ENCODE results near the gene PMAIP1. TPM values are rescaled to one million over a fixed set of nuclear protein-coding genes. Genes with fewer than 3 reads are reported as not detected.
"Not testable (repeated sequence)": the region's sequence is repeated elsewhere in the genome, so short reads cannot be mapped to it uniquely, and the experiment has no call there.

PMAIP1 gene
- total and polyA plus RNA-seq, 4 experiments from 2014 or later = 6.7 to 39.6 (median 9.0) TPM

GRCh38 chr18:59885579-59886163 is 14.1 kb upstream of the PMAIP1 start:
- peak in 2 of 5 donors; percentile 11 to 60 for DNase-seq
- ChIA-PET POLR2A (ENCODE audit: partially characterized antibody) (interaction anchor here (1.2 to 2.0 kb wide), 2 partner anchors 13 to 15 kb away, joined by 5 to 10 read pairs; partner anchors contain the start of gene PMAIP1), CTCF (ENCODE audit: partially characterized antibody) (no interaction called here)
- Histone ChIP-seq H3K4me1 (ENCODE audit: insufficient read depth, low read length) (peaks cover 23% of the 10 kb centered on the region), H3K9me3 (ENCODE audit: control insufficient read depth in 1 of 2, low read length in 2 of 2) (no peaks in the 10 kb centered on the region), H3K27me3 (ENCODE audit: insufficient read depth, low read length) (no peaks in the 10 kb centered on the region), H3K4me3 (ENCODE audit: low read length in 2 of 2) (no peak overlapping the region), H3K36me3 (ENCODE audit: insufficient read depth, low read length) (no peaks in the 10 kb centered on the region), H3K27ac (ENCODE audit: low read depth, low read length) (no peak overlapping the region)
- peak overlapping the region in 5 of 8 donors; percentile 4 to 74 (median 55) for H3K4me3 Mint-ChIP-seq
- H3K9me3 Mint-ChIP-seq = peaks cover 0 to 3% (median 0%) of the 10 kb centered on the region in 8 donors
- H3K27ac Mint-ChIP-seq = peak overlapping the region in 6 of 7 donors; percentile 30 to 83 (median 66)
- no peaks in the 10 kb centered on the region for H3K27me3 Mint-ChIP-seq
- peaks cover 17 to 39% (median 28%) of the 10 kb centered on the region in 4 donors for H3K4me1 Mint-ChIP-seq
- intact Hi-C loops (cut with micrococcal nuclease) = loop anchor here (2.0 kb wide), 1 partner anchor 19 kb away; no protein-coding TSS in a partner anchor
- H3K36me3 Mint-ChIP-seq = no peaks in the 10 kb centered on the region

GRCh38 chr18:59886399-59886798 is 13.4 kb upstream of the PMAIP1 start:
- H3K36me3 Mint-ChIP-seq; H3K36me3 ChIP-seq (ENCODE audit: insufficient read depth, low read length); H3K9me3 Mint-ChIP-seq; H3K9me3 ChIP-seq (ENCODE audit: control insufficient read depth in 1 of 2, low read length in 2 of 2); H3K27ac ChIP-seq (ENCODE audit: low read depth, low read length); intact Hi-C loops (cut with micrococcal nuclease); POLR2A ChIA-PET (ENCODE audit: partially characterized antibody); H3K27me3 Mint-ChIP-seq; H3K27me3 ChIP-seq (ENCODE audit: insufficient read depth, low read length); H3K4me3 ChIP-seq (ENCODE audit: low read length in 2 of 2); DNase-seq; CTCF ChIA-PET (ENCODE audit: partially characterized antibody): not testable (repeated sequence)
- peak overlapping the region in 1 of 8 donors; percentile 74 for H3K4me3 Mint-ChIP-seq
- peaks cover 23% of the 10 kb centered on the region for H3K4me1 ChIP-seq (ENCODE audit: insufficient read depth, low read length)
- peak overlapping the region in 2 of 7 donors; percentile 20 to 75 for H3K27ac Mint-ChIP-seq
- peaks cover 17 to 38% (median 28%) of the 10 kb centered on the region in 4 donors for H3K4me1 Mint-ChIP-seq

- Histone ChIP-seq H3K4me3 (ENCODE audit: low read length in 2 of 2) (no peak overlapping the region), H3K9me3 (ENCODE audit: control insufficient read depth in 1 of 2, low read length in 2 of 2) (no peaks in the 10 kb centered on the region), H3K27me3 (ENCODE audit: insufficient read depth, low read length) (no peaks in the 10 kb centered on the region), H3K27ac (ENCODE audit: low read depth, low read length) (no peak overlapping the region), H3K36me3 (ENCODE audit: insufficient read depth, low read length) (no peaks in the 10 kb centered on the region), H3K4me1 (ENCODE audit: insufficient read depth, low read length) (no peaks in the 10 kb centered on the region)
- Mint-ChIP-seq H3K4me3 (no peak overlapping the region), H3K27me3 (no peaks in the 10 kb centered on the region), H3K9me3 (no peaks in the 10 kb centered on the region), H3K27ac (no peak overlapping the region), H3K36me3 (no peaks in the 10 kb centered on the region), H3K4me1 (no peaks in the 10 kb centered on the region)
- intact Hi-C loops (cut with micrococcal nuclease) = no loop called here
- CTCF ChIA-PET (ENCODE audit: partially characterized antibody) = no interaction called here
- no peak for DNase-seq
- POLR2A ChIA-PET (ENCODE audit: partially characterized antibody) = interaction anchor here (1.3 to 1.8 kb wide), 2 partner anchors 8 to 13 kb away, joined by 4 to 9 read pairs; partner anchors contain the start of gene PMAIP1
Measured at GRCh38 chr18:59892123-59892522, 7.7 kb upstream of the PMAIP1 start.

GRCh38 chr18:59893971-59894370 is 5.8 kb upstream of the PMAIP1 start:
- H3K4me1 Mint-ChIP-seq = peaks cover 2 to 3% (median 2%) of the 10 kb centered on the region in 4 donors
- Histone ChIP-seq H3K4me1 (ENCODE audit: insufficient read depth, low read length) (peaks cover 3% of the 10 kb centered on the region), H3K27ac (ENCODE audit: low read depth, low read length) (no peak overlapping the region), H3K4me3 (ENCODE audit: low read length in 2 of 2) (no peak overlapping the region), H3K9me3 (ENCODE audit: control insufficient read depth in 1 of 2, low read length in 2 of 2) (no peaks in the 10 kb centered on the region), H3K36me3 (ENCODE audit: insufficient read depth, low read length) (no peaks in the 10 kb centered on the region), H3K27me3 (ENCODE audit: insufficient read depth, low read length) (no peaks in the 10 kb centered on the region)
- intact Hi-C loops (cut with micrococcal nuclease) = no loop called here
- no peak overlapping the region for H3K27ac Mint-ChIP-seq
- no peak overlapping the region for H3K4me3 Mint-ChIP-seq
- no peaks in the 10 kb centered on the region for H3K9me3 Mint-ChIP-seq
- ChIA-PET CTCF (ENCODE audit: partially characterized antibody) (no interaction called here), POLR2A (ENCODE audit: partially characterized antibody) (no interaction called here)
- no peak for DNase-seq
- no peaks in the 10 kb centered on the region for H3K36me3 Mint-ChIP-seq
- no peaks in the 10 kb centered on the region for H3K27me3 Mint-ChIP-seq

- H3K4me3 ChIP-seq (ENCODE audit: low read length in 2 of 2) = no peak overlapping the region
- H3K27me3 ChIP-seq (ENCODE audit: insufficient read depth, low read length) = no peaks in the 10 kb centered on the region
- intact Hi-C loops (cut with micrococcal nuclease) = no loop called here
- ChIA-PET POLR2A (ENCODE audit: partially characterized antibody) (no interaction called here), CTCF (ENCODE audit: partially characterized antibody) (no interaction called here)
- Mint-ChIP-seq H3K4me3 (no peak overlapping the region), H3K9me3 (no peaks in the 10 kb centered on the region), H3K27ac (peak overlapping the region in 3 of 7 donors; percentile 1 to 51 (median 32)), H3K27me3 (no peaks in the 10 kb centered on the region), H3K36me3 (peaks cover 0 to 16% of the 10 kb centered on the region in 2 donors), H3K4me1 (peaks cover 17 to 29% (median 20%) of the 10 kb centered on the region in 4 donors)
- DNase-seq = no peak
- H3K4me1 ChIP-seq (ENCODE audit: insufficient read depth, low read length) = peaks cover 24% of the 10 kb centered on the region
- H3K27ac ChIP-seq (ENCODE audit: low read depth, low read length) = no peak overlapping the region
- H3K9me3 ChIP-seq (ENCODE audit: control insufficient read depth in 1 of 2, low read length in 2 of 2) = no peaks in the 10 kb centered on the region
- no peaks in the 10 kb centered on the region for H3K36me3 ChIP-seq (ENCODE audit: insufficient read depth, low read length)
Measured at GRCh38 chr18:59897321-59897954, 2.4 kb upstream of the PMAIP1 start.

GRCh38 chr18:59898093-59898492 is 1.7 kb upstream of the PMAIP1 start:
- POLR2A ChIA-PET (ENCODE audit: partially characterized antibody) = interaction anchor here (1.5 kb wide), 1 partner anchor 13 kb away, joined by 5 read pairs; no protein-coding TSS in a partner anchor

GRCh38 chr18:59898609-59899297 is 1.0 kb upstream of the PMAIP1 start:
- H3K9me3 ChIP-seq (ENCODE audit: control insufficient read depth in 1 of 2, low read length in 2 of 2) = no peaks in the 10 kb centered on the region
- H3K27me3 ChIP-seq (ENCODE audit: insufficient read depth, low read length) = no peaks in the 10 kb centered on the region
- peak overlapping the region; percentile 94 to 99 (median 96) for H3K4me3 Mint-ChIP-seq
- H3K27me3 Mint-ChIP-seq = no peaks in the 10 kb centered on the region
- peaks cover 35% of the 10 kb centered on the region for H3K4me1 ChIP-seq (ENCODE audit: insufficient read depth, low read length)
- intact Hi-C loops (cut with micrococcal nuclease) = loop anchor here (1.0 kb wide), 2 partner anchors 90 to 539 kb away; partner anchors contain the start of gene LMAN1
- CTCF ChIA-PET (ENCODE audit: partially characterized antibody) = no interaction called here
- DNase-seq = peak in 1 of 5 donors; percentile 9
- H3K4me3 ChIP-seq (ENCODE audit: low read length in 2 of 2) = peak overlapping the region; percentile 18 to 96
- H3K36me3 Mint-ChIP-seq = peaks cover 3 to 25% of the 10 kb centered on the region in 2 donors
- POLR2A ChIA-PET (ENCODE audit: partially characterized antibody) = interaction anchor here (1.5 to 2.6 kb wide), 3 partner anchors 10 to 17 kb away, joined by 5 to 12 read pairs (median 8); no protein-coding TSS in a partner anchor
- peaks cover 20 to 38% (median 28%) of the 10 kb centered on the region in 4 donors for H3K4me1 Mint-ChIP-seq
- H3K27ac Mint-ChIP-seq = peak overlapping the region; percentile 89 to 97 (median 96)
- H3K36me3 ChIP-seq (ENCODE audit: insufficient read depth, low read length) = no peaks in the 10 kb centered on the region
- peak overlapping the region; percentile 95 for H3K27ac ChIP-seq (ENCODE audit: low read depth, low read length)
- no peaks in the 10 kb centered on the region for H3K9me3 Mint-ChIP-seq

More at GRCh38 chr18:59898093-59898492, 1.7 kb upstream of the PMAIP1 start:
- H3K27me3 ChIP-seq (ENCODE audit: insufficient read depth, low read length) = no peaks in the 10 kb centered on the region
- Mint-ChIP-seq H3K27me3 (no peaks in the 10 kb centered on the region), H3K36me3 (peaks cover under 1 to 22% of the 10 kb centered on the region in 2 donors), H3K4me3 (peak overlapping the region in 3 of 8 donors; percentile 27 to 99 (median 94)), H3K4me1 (peaks cover 20 to 35% (median 26%) of the 10 kb centered on the region in 4 donors), H3K27ac (peak overlapping the region in 4 of 7 donors; percentile 14 to 89 (median 42)), H3K9me3 (no peaks in the 10 kb centered on the region)
- CTCF ChIA-PET (ENCODE audit: partially characterized antibody) = no interaction called here
- intact Hi-C loops (cut with micrococcal nuclease) = no loop called here
- no peaks in the 10 kb centered on the region for H3K36me3 ChIP-seq (ENCODE audit: insufficient read depth, low read length)
- no peak for DNase-seq
- no peak overlapping the region for H3K27ac ChIP-seq (ENCODE audit: low read depth, low read length)
- H3K9me3 ChIP-seq (ENCODE audit: control insufficient read depth in 1 of 2, low read length in 2 of 2) = no peaks in the 10 kb centered on the region
- peaks cover 29% of the 10 kb centered on the region for H3K4me1 ChIP-seq (ENCODE audit: insufficient read depth, low read length)
- H3K4me3 ChIP-seq (ENCODE audit: low read length in 2 of 2) = no peak overlapping the region

All from CD4-positive, alpha-beta memory T cell (primary cell).